Measurements from ENCODE around the gene CTTNBP2NL.

- TF ChIP-seq NFRKB (IDR thresholded peaks at IDR 0.05) (no peak), ZNF384 (IDR thresholded peaks at IDR 0.05) (no peak), SP1 (IDR thresholded peaks at IDR 0.05) (no peak), FOXK2 (IDR thresholded peaks at IDR 0.05) (no peak), FOXA1 (IDR thresholded peaks at IDR 0.05) (no peak), ELF4 (IDR thresholded peaks at IDR 0.05) (no peak), FOXM1 (IDR thresholded peaks at IDR 0.05; ENCODE audit: borderline replicate concordance) (no peak), SUZ12 (IDR thresholded peaks at IDR 0.05) (no peak), HDGF (IDR thresholded peaks at IDR 0.05; ENCODE audit: borderline replicate concordance) (no peak), TARDBP (IDR thresholded peaks at IDR 0.05) (no peak)
Observed at GRCh38 chr1:112445596-112445995, 49.6 kb downstream of the CTTNBP2NL start.

Data from HEK293T (cell line).